Gastroesophageal sphincter (tissue), 4 donors: ENCODE results near the gene COMTD1. TPM values are rescaled to one million over a fixed set of nuclear protein-coding genes. Genes with fewer than 3 reads are reported as not detected.
A peak's percentile ranks its signal among the peaks of the same experiment; 100 is the strongest.

Experiments used
- ATAC-seq: fragments of 150-250 bp; one replicate; pipeline ENCODE4 v1.9.1; 2016; ENCODE audit warnings: mild to moderate bottlenecking, moderate library complexity
- H3K27ac ChIP-seq, 4 donors: fragments of 200-600 bp; sonication (generic) in 3 of 4; 1 replicate in 3 of 4; 2 replicates in 1 of 4; pipeline ENCODE4 v1.5.1; 2016 to 2019
- H3K27me3 ChIP-seq: fragments of 200-600 bp; sonication (generic); one replicate; pipeline ENCODE4 v1.5.1; 2019
- H3K36me3 ChIP-seq, 2 donors: fragments of 200-600 bp; sonication (generic); one replicate each; pipeline ENCODE4 v1.5.1; 2019; ENCODE audit warnings: control low read depth in 1 of 2
- H3K4me1 ChIP-seq, 3 donors: fragments of 200-600 bp; sonication (generic); 1 replicate in 2 of 3; 2 replicates in 1 of 3; pipeline ENCODE4 v1.5.1; 2016 to 2019; ENCODE audit warnings: control low read depth in 2 of 3
- H3K4me3 ChIP-seq, 2 donors: fragments of 200-600 bp; sonication (generic); one replicate each; pipeline ENCODE4 v1.5.1; 2019; ENCODE audit warnings: mild to moderate bottlenecking in 1 of 2, moderate library complexity in 1 of 2
- H3K9me3 ChIP-seq, 3 donors: fragments of 200-600 bp; sonication (generic); one replicate each; pipeline ENCODE4 v1.5.1; 2017 to 2019; ENCODE audit warnings: control low read depth in 2 of 3
- CTCF ChIP-seq, 4 experiments: fragments of 200-600 bp in 2 of 4; fragments of 450-650 bp in 2 of 4; sonication (generic) in 1 of 4; IDR thresholded peaks; one replicate each; pipeline ENCODE4 v1.5.1; 2017 to 2019; ENCODE audit warnings: antibody characterized with exemption in 4 of 4, mild to moderate bottlenecking in 2 of 4, moderate library complexity in 2 of 4
- EP300 ChIP-seq: sonication (generic); formaldehyde crosslinking; IDR thresholded peaks from one replicate; pipeline ENCODE4 v1.6.1; 2017; ENCODE audit warnings: antibody characterized with exemption, mild to moderate bottlenecking
- POLR2A ChIP-seq, 2 donors: fragments of 450-650 bp; IDR thresholded peaks; one replicate each; pipeline ENCODE4 v1.6.1; 2017; ENCODE audit warnings: antibody characterized with exemption in 2 of 2, mild to moderate bottlenecking in 2 of 2, moderate library complexity in 1 of 2
- POLR2AphosphoS5 ChIP-seq: sonication (generic); formaldehyde crosslinking; IDR thresholded peaks from one replicate; pipeline ENCODE4 v1.6.1; 2017; ENCODE audit warnings: antibody characterized with exemption
- WGBS, 2 donors: methylation state at CpG; one replicate each; pipeline ENCODE4 v1.1.5; 2018; ENCODE audit warnings: low coverage in 1 of 2; 5-methylcytosine and 5-hydroxymethylcytosine counted together
- total RNA-seq, 4 donors: library from RNA; depleted of rRNA; stranded (reverse); fragments of >200 nt; gene quantifications; one replicate each; pipeline ENCODE4 v1.1.0, GENCODE V29; 2016

COMTD1 gene
- total RNA-seq, result 10 to 100 TPM; 15.3 to 25.8 (median 21.6) TPM

- Histone ChIP-seq H3K4me3 (peak within 1 kb of the TSS; percentile 75 to 89), H3K9me3 (no peaks in the 10 kb centered on the region), H3K27me3 (no peaks in the 10 kb centered on the region), H3K36me3 (peaks cover 0 to 25% of the 10 kb centered on the region in 2 donors), H3K27ac (peak within 1 kb of the TSS; percentile 72 to 95 (median 90)), H3K4me1 (peaks cover 0 to 32% (median 0%) of the 10 kb centered on the region in 3 donors)
- 0% methylated on average over 8 of the region's 76 CpGs; no CpG with 5 or more reads in 1 of the 2 donors for WGBS, 2 donors
- ATAC-seq, result peak; percentile 83
- TF ChIP-seq POLR2AphosphoS5 (peak; percentile 10), POLR2A (IDR thresholded peaks at IDR 0.05) (no peak), EP300 (no peak), CTCF (IDR thresholded peaks at IDR 0.05) (peak; percentile 100)
Observed at GRCh38 chr10:75235375-75236177, at the start of gene COMTD1. COMTD1 (minus strand) TSS chr10:75235957; CDS start chr10:75235928, 29 bp downstream.

- TF ChIP-seq POLR2A (IDR thresholded peaks at IDR 0.05) (no peak), POLR2AphosphoS5 (peak; percentile 53), EP300 (no peak)
- H3K27me3 ChIP-seq, result no peaks in the 10 kb centered on the region
- ATAC-seq, result peak; percentile 82
- no peak overlapping the region for H3K4me3 ChIP-seq
- H3K27ac ChIP-seq, result peak overlapping the region in 3 of 4 donors; percentile 67 to 75 (median 70)
- H3K9me3 ChIP-seq, result no peaks in the 10 kb centered on the region
- H3K36me3 ChIP-seq, result no peaks in the 10 kb centered on the region
- 24 to 34% methylated on average over 10 to 11 of the region's 12 CpGs for WGBS, 2 donors
- peaks cover 0 to 26% (median 11%) of the 10 kb centered on the region in 3 donors for H3K4me1 ChIP-seq
Observed at GRCh38 chr10:75283671-75284470, 48.1 kb upstream of the COMTD1 start.

- TF ChIP-seq POLR2AphosphoS5 (no peak), POLR2A (IDR thresholded peaks at IDR 0.05) (no peak), CTCF (IDR thresholded peaks at IDR 0.05) (no peak), EP300 (no peak)
- H3K9me3 ChIP-seq, result no peaks in the 10 kb centered on the region
- no peak overlapping the region for H3K4me3 ChIP-seq
- H3K27ac ChIP-seq, result peak overlapping the region in 3 of 4 donors; percentile 67 to 75 (median 70)
- no peak for ATAC-seq
- no peaks in the 10 kb centered on the region for H3K27me3 ChIP-seq
- WGBS, 2 donors, result 20 to 53% methylated on average over 1 to 10 of the region's 14 CpGs
- H3K4me1 ChIP-seq, result peaks cover 0 to 26% (median 11%) of the 10 kb centered on the region in 3 donors
- H3K36me3 ChIP-seq, result no peaks in the 10 kb centered on the region
Observed at GRCh38 chr10:75283078-75283670, 47.4 kb upstream of the COMTD1 start.

- no peak overlapping the region for H3K4me3 ChIP-seq
- H3K27ac ChIP-seq, result no peak overlapping the region
- H3K36me3 ChIP-seq, result no peaks in the 10 kb centered on the region
- H3K9me3 ChIP-seq, result no peaks in the 10 kb centered on the region
- no peak for ATAC-seq
- 79% methylated on average over 2 of the region's 2 CpGs; no CpG with 5 or more reads in 1 of the 2 donors for WGBS, 2 donors
- peaks cover 0 to 26% (median 11%) of the 10 kb centered on the region in 3 donors for H3K4me1 ChIP-seq
- TF ChIP-seq POLR2A (IDR thresholded peaks at IDR 0.05) (no peak), EP300 (no peak), POLR2AphosphoS5 (no peak)
- no peaks in the 10 kb centered on the region for H3K27me3 ChIP-seq
Observed at GRCh38 chr10:75281974-75282373, 46.2 kb upstream of the COMTD1 start.

GRCh38 chr10:75280236-75280635, 44.5 kb upstream of the COMTD1 start:
- Histone ChIP-seq H3K27ac (no peak overlapping the region), H3K9me3 (no peaks in the 10 kb centered on the region), H3K27me3 (no peaks in the 10 kb centered on the region), H3K4me1 (peaks cover 0 to 33% (median 11%) of the 10 kb centered on the region in 3 donors), H3K36me3 (no peaks in the 10 kb centered on the region), H3K4me3 (no peak overlapping the region)
- no peak for TF ChIP-seq EP300
- no peak for TF ChIP-seq POLR2AphosphoS5
- no peak for TF ChIP-seq CTCF (IDR thresholded peaks at IDR 0.05)
- no peak for TF ChIP-seq POLR2A (IDR thresholded peaks at IDR 0.05)
- no peak for ATAC-seq
- WGBS, 2 donors, result 67 to 78% methylated on average over 2 of the region's 2 CpGs
